ENCODE measurements around the gene CES3.

CES3 gene, protein sequence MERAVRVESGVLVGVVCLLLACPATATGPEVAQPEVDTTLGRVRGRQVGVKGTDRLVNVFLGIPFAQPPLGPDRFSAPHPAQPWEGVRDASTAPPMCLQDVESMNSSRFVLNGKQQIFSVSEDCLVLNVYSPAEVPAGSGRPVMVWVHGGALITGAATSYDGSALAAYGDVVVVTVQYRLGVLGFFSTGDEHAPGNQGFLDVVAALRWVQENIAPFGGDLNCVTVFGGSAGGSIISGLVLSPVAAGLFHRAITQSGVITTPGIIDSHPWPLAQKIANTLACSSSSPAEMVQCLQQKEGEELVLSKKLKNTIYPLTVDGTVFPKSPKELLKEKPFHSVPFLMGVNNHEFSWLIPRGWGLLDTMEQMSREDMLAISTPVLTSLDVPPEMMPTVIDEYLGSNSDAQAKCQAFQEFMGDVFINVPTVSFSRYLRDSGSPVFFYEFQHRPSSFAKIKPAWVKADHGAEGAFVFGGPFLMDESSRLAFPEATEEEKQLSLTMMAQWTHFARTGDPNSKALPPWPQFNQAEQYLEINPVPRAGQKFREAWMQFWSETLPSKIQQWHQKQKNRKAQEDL

GRCh38 chr16:66961065-66961744 lies at the start of gene CES3:
CES3 (plus strand) TSS chr16:66961266; CDS start chr16:66961308, 42 bp downstream.
- DNase-seq, result no peak

DNA sequence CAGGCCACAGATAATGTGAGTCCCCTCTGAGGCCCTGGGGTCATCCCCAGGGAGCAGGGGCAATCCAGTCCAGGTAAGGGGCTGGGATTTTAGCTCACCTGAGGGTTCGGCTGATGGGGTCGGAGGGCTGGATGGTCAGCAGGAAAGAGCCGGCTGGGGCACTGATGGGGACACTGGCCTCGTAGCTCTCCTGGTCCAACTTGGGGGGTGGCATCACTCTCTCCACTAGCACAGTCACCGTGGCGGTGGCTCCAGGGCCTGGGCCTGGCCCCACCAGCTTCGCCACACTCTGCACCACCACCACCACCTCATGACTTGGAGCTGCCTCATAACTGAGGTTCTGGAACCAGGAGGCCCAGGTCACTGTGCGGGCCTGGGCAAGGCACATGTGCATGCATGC lies 49.3 kb upstream of the CES3 start:
- DNase-seq, result no peak

- DNase-seq, result no peak
Measured at GRCh38 chr16:66913081-66913480, 48.0 kb upstream of the CES3 start.

DNA sequence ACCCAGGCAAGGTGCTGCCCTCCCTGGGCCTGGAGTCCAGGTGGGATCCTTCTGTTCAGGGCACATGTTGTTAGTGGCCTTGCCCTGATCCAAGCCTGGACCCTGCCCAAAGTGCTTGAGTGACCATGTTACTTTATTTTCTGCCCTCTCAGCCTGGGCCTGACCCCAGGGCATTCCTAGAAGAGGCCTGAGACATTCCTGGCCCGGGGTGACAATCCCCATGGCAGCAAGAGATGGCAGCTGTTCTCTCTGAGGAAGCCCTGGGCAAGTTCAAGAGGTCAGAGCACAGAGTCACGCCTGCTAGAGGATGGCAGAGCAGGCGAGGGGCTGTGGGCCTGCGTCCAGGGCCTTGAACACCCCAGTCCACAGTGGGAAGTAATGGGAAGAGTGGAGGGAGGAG lies 47.4 kb upstream of the CES3 start:
- no peak for DNase-seq

- no peak for DNase-seq
Measured at GRCh38 chr16:66914541-66914940, 46.5 kb upstream of the CES3 start.

- DNase-seq, result no peak
Measured at GRCh38 chr16:66915041-66915440, 46.0 kb upstream of the CES3 start.

DNA sequence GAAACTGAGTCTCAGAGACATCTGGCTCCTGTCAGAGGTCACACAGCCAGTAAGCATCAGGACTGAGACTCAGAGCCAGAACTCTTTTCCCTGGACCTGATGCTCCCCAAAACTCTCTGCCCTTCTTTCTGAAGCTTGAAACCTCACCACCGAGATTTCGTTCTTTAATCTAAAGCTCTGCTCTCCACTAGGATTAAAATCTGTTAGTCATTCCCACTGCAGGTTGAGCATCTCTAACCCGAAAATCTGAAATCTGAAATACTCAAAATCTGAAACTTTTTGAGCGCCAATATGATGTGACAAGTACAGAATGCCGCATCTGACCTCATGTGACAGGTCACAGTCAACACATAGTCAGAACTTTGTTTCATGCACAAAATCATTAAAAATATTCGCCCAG lies 44.5 kb upstream of the CES3 start:
- no peak for DNase-seq

DNA sequence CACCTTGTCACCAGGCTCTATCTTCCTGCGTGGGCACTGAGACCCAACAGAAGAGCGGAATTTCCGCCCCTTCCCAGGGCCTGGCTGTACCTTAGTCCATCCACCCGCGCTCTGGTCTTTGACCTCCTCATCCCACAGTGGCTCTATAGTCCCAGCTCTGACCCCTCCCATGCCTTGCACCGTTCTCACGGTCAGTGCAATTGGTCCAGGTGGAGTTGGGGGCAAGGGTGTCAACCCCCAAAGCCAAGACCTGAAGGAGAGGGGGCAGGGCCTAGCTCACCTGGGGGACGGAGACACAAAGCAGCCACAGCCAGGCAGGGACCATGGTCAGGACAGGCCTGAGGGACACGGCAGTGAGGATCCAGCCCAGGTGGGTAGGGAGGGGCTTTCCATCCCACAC lies 43.3 kb upstream of the CES3 start:
- no peak for DNase-seq

- no peak for DNase-seq
Measured at GRCh38 chr16:66918355-66918754, 42.7 kb upstream of the CES3 start.

DNA sequence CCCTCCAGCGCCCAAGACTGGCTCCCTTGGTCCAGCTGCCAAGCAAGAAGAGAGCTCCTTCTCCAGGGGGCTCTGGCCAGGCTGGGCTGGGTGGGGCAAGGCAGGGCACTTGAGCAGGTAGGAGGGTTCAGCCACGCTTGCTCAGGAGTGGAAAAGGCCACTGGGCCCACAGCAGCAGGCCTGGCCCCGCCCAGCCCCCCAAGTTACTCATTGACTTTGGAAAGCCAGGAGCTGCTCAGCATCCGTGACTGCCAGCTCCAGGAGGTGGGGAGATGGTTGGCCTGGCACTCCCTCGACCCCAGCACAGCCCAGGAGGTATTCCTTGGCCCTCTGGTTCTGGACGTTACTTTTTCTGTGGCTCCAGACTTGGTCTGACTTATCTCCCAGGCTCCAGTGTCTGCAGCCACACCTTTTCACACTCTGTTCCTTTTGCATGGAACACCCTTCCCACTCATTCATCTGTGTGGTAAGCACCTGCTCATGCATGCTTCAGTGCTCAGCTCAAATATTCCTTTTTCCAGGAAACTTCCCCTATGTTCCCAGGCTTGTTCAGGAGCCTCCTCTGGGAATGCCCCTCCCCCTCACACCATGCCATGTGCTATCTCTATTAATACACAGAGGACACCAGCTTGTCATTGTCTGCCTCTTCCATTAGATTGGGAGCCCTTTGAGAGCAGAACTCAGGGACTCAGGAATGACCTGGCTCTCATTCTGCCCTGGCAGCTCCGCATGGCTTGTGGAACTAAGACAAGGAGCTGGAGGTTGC lies 42.1 kb upstream of the CES3 start, which contains the start of gene CDH16:
Gene CDH16, minus strand, starts transcription at position 83 of the 766 bp plus-strand sequence. CDS start 820 bp downstream, outside the sequence.
- DNase-seq, result peak; percentile 42

DNA sequence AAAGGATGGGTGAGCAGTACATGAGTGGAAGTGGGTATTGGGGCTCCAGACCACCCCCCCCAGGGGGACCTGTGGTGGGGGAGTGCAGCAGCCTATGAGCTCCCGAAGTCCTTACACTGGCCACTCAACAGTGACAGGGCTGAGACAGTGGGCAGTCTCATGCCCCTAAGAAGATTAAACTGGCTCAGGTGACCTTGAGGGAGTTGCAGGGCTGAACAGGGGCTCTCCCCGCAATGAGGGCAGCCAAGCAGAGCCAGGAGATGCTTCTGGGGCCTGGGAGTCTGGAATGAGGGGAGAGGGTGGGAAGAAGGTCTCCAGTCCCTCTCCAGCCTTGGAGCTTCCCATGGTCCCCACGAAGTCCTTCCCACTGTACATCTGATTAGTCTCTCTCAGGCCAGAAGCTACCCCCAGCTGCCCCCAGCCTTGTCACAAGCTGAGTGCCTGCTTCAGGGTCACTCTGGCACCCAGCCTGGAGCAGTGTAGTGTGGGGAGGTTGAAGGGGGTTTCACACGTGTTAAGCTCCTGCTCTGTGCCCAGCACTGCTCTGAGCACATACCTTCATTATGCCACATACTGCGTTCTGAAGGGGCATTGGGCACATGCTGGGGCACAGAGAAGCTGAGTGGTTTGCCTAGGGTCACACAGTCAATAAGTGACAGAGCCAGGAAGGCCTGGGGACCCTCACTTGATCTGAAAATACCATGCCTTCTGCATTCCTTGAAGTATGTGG lies 41.3 kb upstream of the CES3 start:
- DNase-seq, result no peak

GRCh38 chr16:66920299-66920590 lies 40.8 kb upstream of the CES3 start:
- no peak for DNase-seq

GRCh38 chr16:66920924-66921680 lies 40.0 kb upstream of the CES3 start:
- DNase-seq, result no peak

DNA sequence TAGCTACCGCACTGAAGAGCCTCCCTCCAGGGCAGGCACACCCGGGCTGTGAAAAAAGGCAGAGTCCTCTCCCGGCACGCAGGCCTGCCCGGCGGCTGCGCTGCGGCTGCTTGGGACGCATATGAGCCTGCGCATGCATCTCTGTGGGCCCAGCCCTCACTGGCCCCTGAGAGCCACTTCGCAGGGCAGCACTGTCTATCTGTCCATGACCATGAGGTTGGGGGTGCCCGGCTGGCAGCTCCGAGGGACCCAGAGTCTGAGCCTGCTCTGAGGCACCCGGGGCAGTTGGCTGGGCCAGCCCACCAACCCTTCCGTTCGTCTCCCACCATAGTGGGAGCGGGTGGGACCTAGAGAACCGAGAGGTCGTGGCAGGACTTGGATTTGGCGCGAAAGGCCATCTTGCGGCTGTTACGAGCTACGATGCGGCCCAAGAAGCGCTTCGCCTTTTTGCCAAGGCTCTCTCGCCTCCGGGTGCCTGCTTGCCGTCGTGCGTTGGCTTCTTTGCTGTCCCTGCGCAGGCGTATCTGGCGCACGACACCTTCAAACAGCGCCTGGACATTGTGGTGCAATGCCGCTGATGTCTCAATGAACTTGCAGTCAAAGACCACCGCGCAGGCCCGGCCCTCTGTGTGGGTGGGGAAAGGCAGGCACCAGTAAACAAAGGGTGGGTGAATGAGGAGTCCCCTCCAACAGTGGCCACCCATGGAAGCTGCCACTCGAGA lies 39.2 kb upstream of the CES3 start:
- no peak for DNase-seq

DNA sequence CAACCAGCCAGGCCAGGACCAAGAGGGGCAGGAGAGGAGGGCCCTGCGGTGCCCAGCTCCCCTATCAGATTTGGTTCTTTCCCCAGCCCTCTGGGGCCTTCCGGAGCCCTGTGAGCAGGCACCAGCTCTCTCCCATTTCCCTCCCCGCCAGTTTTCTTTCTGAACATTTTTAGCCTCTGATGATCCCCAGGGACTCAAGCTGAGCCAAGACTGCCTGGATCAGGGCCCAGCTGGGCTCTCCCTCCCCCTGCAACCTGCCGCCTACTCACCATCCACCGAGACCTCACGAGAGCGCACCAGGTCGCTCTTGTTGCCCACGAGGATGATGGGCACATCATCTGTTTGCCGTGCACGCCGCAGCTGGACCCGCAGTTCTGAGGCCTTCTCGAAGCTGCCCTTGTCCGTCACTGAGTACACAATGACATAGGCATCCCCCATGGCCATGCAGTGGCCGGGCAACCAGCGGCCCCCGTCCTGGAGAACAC lies 37.8 kb upstream of the CES3 start:
- DNase-seq, result peak; percentile 93

DNA sequence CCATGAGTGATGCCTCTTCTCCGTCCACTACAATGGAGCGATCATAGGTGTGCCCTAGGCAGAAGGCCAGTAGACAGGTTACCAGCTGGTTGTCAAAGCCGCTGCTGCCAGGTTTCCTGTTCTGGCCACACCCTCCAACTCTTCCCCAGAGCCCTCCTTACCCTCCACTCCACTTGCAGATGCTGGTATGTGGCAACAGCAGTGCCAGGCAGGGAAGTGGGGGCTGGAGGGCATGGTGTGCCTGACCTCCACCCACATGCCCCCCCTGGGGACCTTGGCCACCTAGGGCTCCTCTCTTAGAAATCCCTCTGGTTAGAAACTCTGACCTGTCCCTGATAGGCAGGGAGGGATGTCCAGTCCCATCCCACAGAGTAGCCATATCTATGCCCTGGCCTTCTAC lies 37.2 kb upstream of the CES3 start:
- DNase-seq, result peak; percentile 22

DNA sequence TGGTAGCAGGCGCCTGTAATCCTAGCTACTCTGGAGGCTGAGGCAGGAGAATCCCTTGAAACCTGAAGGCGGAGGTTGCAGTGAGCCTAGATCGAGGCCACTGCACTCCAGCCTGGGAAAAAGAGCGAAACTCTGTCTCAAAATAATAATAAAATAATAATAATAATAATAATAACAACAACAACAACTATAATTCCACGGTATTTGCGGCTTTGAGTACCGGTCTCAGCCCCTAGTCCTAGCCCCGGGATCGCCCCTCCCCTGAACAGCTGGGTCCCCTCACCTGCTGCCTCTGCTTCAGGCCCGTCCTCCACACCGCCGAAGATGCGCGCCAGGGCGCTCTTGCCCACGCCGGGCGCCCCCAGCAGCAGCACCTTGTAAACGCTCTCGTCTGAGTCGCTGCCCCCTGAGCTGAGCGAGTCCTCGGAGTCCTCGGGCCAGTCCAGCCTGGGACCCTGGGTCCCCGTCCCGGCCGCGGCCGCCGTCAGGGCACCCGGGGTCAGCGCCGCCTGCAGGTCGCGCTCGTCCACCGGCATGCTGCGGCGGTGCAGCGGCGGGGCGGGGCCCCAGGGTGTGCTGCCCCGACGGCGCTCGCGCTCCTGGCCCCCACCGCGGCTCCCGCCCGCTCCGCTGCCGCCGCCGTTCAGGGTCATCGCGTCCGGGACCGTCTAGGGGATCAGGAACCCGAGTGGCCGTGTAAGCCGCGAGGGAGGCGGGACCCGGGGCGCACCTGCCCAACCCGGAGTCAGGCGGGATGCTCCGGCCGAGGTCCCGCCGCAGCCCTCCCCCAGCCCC lies 36.3 kb upstream of the CES3 start:
- no peak for DNase-seq

- no peak for DNase-seq
Measured at GRCh38 chr16:66925322-66925840, 35.7 kb upstream of the CES3 start, which contains the start of gene RRAD. RRAD (minus strand) TSS chr16:66925535; CDS start chr16:66925179, 356 bp downstream.

DNA sequence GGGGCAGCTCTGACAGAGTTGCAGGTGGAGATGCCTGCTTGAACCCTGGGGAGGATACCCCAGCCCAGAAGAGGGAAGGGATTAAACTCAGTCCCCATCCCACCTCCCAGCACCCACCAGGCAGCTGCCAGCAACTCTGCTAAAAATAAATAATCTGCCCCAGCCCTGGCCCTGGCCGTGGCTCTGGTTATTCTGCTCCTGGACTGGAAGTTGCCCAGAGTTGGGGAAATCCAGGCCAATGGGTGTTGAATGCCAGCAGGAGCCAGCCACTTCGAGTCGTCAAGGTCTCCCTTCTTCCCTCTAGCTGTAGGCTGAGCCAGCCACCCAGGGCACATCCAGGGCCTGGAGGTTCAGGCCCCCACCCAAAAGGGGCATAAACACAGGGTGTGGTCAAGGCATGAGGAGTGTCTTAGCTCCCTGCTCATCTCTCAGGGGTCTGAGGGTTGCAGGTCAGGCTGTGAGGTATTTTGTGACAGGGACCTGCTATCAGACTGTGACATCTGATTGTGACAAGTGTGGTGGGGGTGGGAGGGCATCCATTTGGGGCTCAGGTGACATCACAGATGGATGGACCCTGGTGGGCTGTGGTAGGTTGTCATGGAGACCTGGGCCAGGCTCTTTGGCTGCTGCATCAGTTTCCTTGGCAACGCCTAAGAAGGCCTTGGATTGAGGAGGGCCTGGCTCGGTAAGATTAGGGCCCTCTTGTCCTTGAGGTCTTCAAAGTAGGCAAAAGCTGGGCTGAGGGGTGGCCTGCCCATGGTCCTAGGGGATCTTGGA lies 34.7 kb upstream of the CES3 start:
- DNase-seq, result no peak
